Cardiac muscle cell (in vitro differentiated cells and primary cell): ENCODE results near the gene CHID1. TPM values are rescaled to one million over a fixed set of nuclear protein-coding genes. Genes with fewer than 3 reads are reported as not detected.

ENCODE experiments used
- DNase-seq, 2 donors: peaks; one replicate each; pipeline versions ENCODE4 v3.0.0 to v3.0.0-alpha.2; 2010 to 2017; ENCODE audit warnings: low read depth in 1 of 2, low spot score in 1 of 2
- H3K27ac ChIP-seq: fragments of 200-600 bp; sonication (generic); 2 replicates; pipeline ENCODE4 v1.5.1; 2016
- H3K27me3 ChIP-seq: fragments of 200-600 bp; sonication (generic); 2 replicates; pipeline ENCODE4 v1.6.0; 2016; ENCODE audit warnings: control low read depth
- H3K36me3 ChIP-seq: fragments of 200-600 bp; sonication (generic); 2 replicates; pipeline ENCODE4 v1.5.1; 2016; ENCODE audit warnings: control low read depth
- H3K4me1 ChIP-seq: fragments of 200-600 bp; sonication (generic); 2 replicates; pipeline ENCODE4 v1.8.1; 2017; ENCODE audit warnings: low read depth, mild to moderate bottlenecking, mixed run types
- H3K4me3 ChIP-seq: fragments of 200-600 bp; sonication (generic); 2 replicates; pipeline ENCODE4 v1.5.1; 2016; ENCODE audit warnings: mild to moderate bottlenecking
- H3K9me3 ChIP-seq: fragments of 200-600 bp; sonication (generic); 2 replicates; pipeline ENCODE4 v1.5.1; 2017; ENCODE audit warnings: low read depth, mild to moderate bottlenecking, control low read depth
- polyA plus RNA-seq: library from polyadenylated mRNA; unstranded; fragments of >200 nt; fragmentation: Nextera tagmentation; extraction: Ambion mirVana; gene quantifications from 2 replicates; pipeline ENCODE4 v1.2.1, GENCODE V29; 2016
- total RNA-seq: library from RNA; depleted of rRNA; stranded (reverse); fragments of >200 nt; gene quantifications from 2 replicates; pipeline ENCODE4 v1.2.3, GENCODE V29; 2016
- TF ChIP-seq, protein P1 (sequence below): IDR thresholded peaks from 2 replicates; pipeline ENCODE4 v1.5.1; 2012; ENCODE audit warnings: low read depth, mild to moderate bottlenecking, low read length

CHID1 gene
- total and polyA plus RNA-seq, 2 experiments from 2014 or later, result 67.7 to 145 TPM

DNA sequence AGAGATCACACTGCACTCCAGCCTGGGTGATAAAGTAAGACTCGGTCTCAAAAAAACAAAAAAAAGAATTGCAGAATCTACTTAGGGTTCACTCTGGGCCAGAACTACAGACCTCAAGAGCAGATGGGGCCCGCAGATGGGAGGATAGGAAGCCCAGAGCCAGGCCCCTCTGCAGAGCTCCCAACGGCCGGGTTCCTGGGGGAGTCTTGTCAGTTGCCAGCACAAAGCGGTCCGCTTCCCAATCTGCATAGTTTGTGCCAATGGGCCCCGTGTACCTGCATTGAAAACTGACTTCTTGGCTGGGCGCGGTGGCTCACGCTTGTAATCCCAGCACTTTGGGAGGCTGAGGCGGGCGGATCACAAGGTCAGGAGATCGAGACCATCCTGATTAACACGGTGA, 1.7 kb upstream of the CHID1 start:
- H3K4me1 ChIP-seq, result peaks cover 10% of the 10 kb centered on the region
- H3K36me3 ChIP-seq, result no peaks in the 10 kb centered on the region
- no peak overlapping the region for H3K27ac ChIP-seq
- H3K9me3 ChIP-seq, result no peaks in the 10 kb centered on the region
- no peak for DNase-seq
- H3K4me3 ChIP-seq, result no peak overlapping the region
- H3K27me3 ChIP-seq, result no peaks in the 10 kb centered on the region
- TF ChIP-seq, protein P1, sequence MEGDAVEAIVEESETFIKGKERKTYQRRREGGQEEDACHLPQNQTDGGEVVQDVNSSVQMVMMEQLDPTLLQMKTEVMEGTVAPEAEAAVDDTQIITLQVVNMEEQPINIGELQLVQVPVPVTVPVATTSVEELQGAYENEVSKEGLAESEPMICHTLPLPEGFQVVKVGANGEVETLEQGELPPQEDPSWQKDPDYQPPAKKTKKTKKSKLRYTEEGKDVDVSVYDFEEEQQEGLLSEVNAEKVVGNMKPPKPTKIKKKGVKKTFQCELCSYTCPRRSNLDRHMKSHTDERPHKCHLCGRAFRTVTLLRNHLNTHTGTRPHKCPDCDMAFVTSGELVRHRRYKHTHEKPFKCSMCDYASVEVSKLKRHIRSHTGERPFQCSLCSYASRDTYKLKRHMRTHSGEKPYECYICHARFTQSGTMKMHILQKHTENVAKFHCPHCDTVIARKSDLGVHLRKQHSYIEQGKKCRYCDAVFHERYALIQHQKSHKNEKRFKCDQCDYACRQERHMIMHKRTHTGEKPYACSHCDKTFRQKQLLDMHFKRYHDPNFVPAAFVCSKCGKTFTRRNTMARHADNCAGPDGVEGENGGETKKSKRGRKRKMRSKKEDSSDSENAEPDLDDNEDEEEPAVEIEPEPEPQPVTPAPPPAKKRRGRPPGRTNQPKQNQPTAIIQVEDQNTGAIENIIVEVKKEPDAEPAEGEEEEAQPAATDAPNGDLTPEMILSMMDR, result no peak

DNA sequence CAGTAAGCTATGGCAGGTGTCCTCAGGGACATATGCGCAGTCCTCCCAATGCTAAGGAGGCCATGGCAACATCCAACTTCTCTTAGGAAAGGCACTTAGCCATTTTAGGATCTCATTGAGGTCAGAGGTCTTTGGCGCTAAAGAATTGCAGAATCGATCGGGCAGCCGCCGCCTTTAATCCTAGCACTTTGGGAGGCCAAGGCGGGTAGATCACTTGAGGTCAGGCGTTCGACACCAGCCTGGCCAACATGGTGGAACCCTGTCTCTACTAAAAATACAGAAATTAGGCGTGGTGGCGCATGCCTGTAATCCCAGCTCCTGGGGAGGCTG, 1.2 kb upstream of the CHID1 start:
- no peak overlapping the region for H3K4me3 ChIP-seq
- H3K36me3 ChIP-seq, result no peaks in the 10 kb centered on the region
- no peaks in the 10 kb centered on the region for H3K27me3 ChIP-seq
- no peak for DNase-seq
- peaks cover 10% of the 10 kb centered on the region for H3K4me1 ChIP-seq
- TF ChIP-seq, protein P1, result no peak
- no peaks in the 10 kb centered on the region for H3K9me3 ChIP-seq
- H3K27ac ChIP-seq, result peak overlapping the region; percentile 93

DNA sequence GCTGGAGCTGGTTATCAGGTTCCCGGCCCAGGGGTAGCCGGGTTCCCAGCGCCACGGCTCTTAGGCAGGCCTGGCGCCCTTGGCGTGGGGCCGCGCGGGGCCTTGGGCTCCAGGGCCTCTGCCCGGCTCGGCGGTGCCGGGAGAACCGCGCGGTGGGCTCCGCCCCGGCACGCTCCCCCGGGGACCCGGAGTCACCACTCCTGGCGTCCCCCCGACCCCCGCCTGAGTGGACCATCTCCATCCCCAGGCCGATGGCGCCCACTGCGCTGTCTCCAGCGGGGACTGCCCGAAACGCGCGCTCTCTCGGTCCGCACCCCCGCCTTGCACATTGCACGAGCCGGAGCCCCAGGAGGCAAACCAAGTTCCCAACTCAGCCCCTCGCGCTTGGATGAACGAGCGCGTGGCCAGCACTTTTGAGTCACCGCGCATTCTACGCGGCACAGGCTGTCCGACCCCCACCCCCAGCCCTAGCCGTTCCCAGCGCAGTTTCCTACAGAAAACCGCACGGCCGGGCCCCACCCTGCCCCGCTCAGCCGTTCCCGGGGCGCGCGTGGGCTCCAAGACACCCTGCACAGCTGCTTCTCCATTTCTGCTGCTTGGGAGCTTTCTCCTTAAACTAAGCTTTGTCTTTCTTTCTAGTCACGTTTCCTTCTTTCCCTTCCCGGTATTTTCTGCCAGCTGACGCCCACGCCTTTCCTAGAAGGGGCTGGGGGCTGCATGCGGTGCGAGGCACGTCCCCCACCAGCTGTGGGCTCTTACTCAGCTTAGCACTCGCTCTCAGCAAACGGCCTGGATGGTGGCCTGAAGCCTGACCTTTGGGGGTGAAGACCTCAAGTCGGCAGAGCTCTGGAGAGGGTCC, 650 bp upstream of the CHID1 start:
- no peaks in the 10 kb centered on the region for H3K27me3 ChIP-seq
- peak; percentile 58 to 64 for DNase-seq
- peak overlapping the region; percentile 93 for H3K27ac ChIP-seq
- TF ChIP-seq, protein P1, result no peak
- peak overlapping the region; percentile 89 for H3K4me3 ChIP-seq
- peaks cover 10% of the 10 kb centered on the region for H3K4me1 ChIP-seq
- H3K36me3 ChIP-seq, result no peaks in the 10 kb centered on the region
- H3K9me3 ChIP-seq, result no peaks in the 10 kb centered on the region

DNA sequence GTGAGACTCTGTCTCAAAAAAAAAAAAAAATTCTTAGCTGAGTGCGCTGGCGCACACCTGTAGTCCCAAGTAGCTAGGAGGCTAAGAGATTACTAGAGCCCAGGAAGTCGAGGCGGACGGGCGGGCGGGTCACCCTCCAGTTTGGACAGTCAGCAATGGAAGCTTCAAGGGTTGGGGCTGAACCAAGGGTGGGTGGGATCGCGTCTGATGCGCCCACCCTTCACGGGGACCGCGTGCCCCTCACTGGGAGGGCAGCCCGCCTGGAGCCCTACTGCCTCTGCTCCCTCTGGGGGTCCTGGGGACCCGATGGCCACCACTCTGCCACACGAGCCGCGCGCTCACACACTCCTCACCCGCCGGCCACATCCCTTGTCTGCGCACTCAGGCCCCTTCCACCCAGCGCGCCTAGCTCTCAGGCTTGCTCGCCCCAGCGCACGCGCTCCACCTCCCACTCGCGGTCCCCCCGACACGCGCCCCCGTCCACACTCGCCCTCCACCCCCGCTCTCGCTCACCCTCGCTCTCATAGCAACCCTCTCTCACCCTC, 494 bp downstream of the CHID1 start:
- Histone ChIP-seq H3K4me1 (peaks cover 10% of the 10 kb centered on the region), H3K9me3 (no peaks in the 10 kb centered on the region), H3K4me3 (peak overlapping the region; percentile 89), H3K27me3 (no peaks in the 10 kb centered on the region), H3K36me3 (no peaks in the 10 kb centered on the region), H3K27ac (peak overlapping the region; percentile 72)
- peak; percentile 2 to 39 for DNase-seq
- TF ChIP-seq, protein P1, result no peak

DNA sequence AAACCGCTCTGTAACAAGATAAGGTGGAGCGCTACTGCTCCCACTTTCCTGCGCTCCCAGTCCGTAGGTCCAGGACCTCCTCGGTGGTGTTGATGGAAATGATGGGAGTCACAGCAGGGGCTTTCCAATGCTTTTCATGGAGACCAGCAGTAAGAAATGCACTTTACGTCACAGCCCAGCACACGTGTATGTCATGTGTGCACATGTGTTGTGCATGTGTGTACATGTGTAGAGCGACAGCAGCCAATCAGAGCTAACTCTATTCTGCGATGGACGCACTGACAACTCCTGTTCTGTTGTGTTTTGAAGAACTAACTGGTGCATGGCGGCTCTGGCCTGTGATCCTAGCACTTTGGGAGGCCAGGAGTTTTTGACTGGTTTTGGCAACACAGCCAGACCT, 1.2 kb downstream of the CHID1 start:
- TF ChIP-seq, protein P1, result no peak
- Histone ChIP-seq H3K27me3 (no peaks in the 10 kb centered on the region), H3K4me1 (peaks cover 10% of the 10 kb centered on the region), H3K36me3 (peaks cover 2% of the 10 kb centered on the region), H3K27ac (no peak overlapping the region), H3K9me3 (no peaks in the 10 kb centered on the region), H3K4me3 (no peak overlapping the region)
- no peak for DNase-seq
